GM12874 (cell line): ENCODE data around the gene DRAP1.

Experiments
- CTCF ChIP-seq: IDR thresholded peaks from 2 replicates; pipeline ENCODE4 v1.5.1; 2011; ENCODE audit warnings: low read depth, mild to moderate bottlenecking, control low read depth, low read length, moderate library complexity; ENCODE audit not compliant: insufficient read depth

The DRAP1 gene

GRCh38 chr11:65890324-65891218 is 28.7 kb upstream of the DRAP1 start, which contains the start of gene CCDC85B:
TSS of gene CCDC85B (plus strand) at chr11:65890673. CDS start at chr11:65890784, 111 bp downstream.
- TF ChIP-seq CTCF, result 0 out of 2 replicates have a peak, but pooled peaks have one; percentile 4

- peak; percentile 67 for TF ChIP-seq CTCF
These were observed 27.7 kb upstream of the DRAP1 start for GRCh38 chr11:65891219-65892136.

GRCh38 chr11:65892661-65893317 is 26.4 kb upstream of the DRAP1 start:
- no peak for TF ChIP-seq CTCF

GRCh38 chr11:65894034-65894591 is 25.1 kb upstream of the DRAP1 start:
- TF ChIP-seq CTCF, result no peak

GRCh38 chr11:65895482-65895981 is 23.7 kb upstream of the DRAP1 start:
- no peak for TF ChIP-seq CTCF

- TF ChIP-seq CTCF, result no peak
These were observed 22.9 kb upstream of the DRAP1 start for GRCh38 chr11:65896034-65896999.
